ENCODE measurements around the gene OLFM1.

Gene OLFM1

GRCh38 chr9:135105211-135105745, 17.8 kb downstream of the OLFM1 start:
- Histone ChIP-seq H3K18ac (ENCODE audit: low read depth in 1 of 2, low read length in 2 of 2) (no peak overlapping the region), H3K27me3 (ENCODE audit: control insufficient read depth in 1 of 2, insufficient read depth in 1 of 2, low read length in 2 of 2) (peaks cover 0 to 11% of the 10 kb centered on the region in 2 experiments), H3K4me1 (ENCODE audit: control insufficient read depth, insufficient read depth, low read depth, low read length) (no peaks in the 10 kb centered on the region), H2BK5ac (ENCODE audit: low read depth, low read length, poor library complexity, severe bottlenecking) (no peak overlapping the region), H3K9me3 (ENCODE audit: control insufficient read depth, low read length) (no peaks in the 10 kb centered on the region), H3K27ac (ENCODE audit: low read length, poor library complexity, severe bottlenecking) (no peak overlapping the region), H4K8ac (ENCODE audit: low read length) (no peak overlapping the region), H2AK5ac (ENCODE audit: low read length, severe bottlenecking) (no peak overlapping the region), H3K4ac (ENCODE audit: low read depth in 1 of 2, low read length in 2 of 2) (no peak overlapping the region), H2AFZ (ENCODE audit: low read depth, low read length) (no peak overlapping the region), H2BK15ac (ENCODE audit: low read depth, poor library complexity, severe bottlenecking) (no peak overlapping the region), H3K23ac (ENCODE audit: low read length in 2 of 2) (no peak overlapping the region), H2BK120ac (ENCODE audit: low read depth, low read length) (no peak overlapping the region), H3K79me1 (replicated peaks; ENCODE audit: low read length, poor library complexity, severe bottlenecking) (no peaks in the 10 kb centered on the region), H3K9ac (ENCODE audit: low read length) (no peak overlapping the region), H3K14ac (ENCODE audit: low read length in 2 of 2) (no peak overlapping the region), H3K4me3 (ENCODE audit: insufficient read depth in 1 of 2, low read depth in 1 of 2, low read length in 2 of 2) (no peak overlapping the region), H2BK12ac (ENCODE audit: low read length in 2 of 2) (no peak overlapping the region), H4K91ac (ENCODE audit: low read length) (no peak overlapping the region), H3K4me2 (ENCODE audit: low read length, poor library complexity, severe bottlenecking) (no peak overlapping the region), H3K36me3 (ENCODE audit: control insufficient read depth in 1 of 2, insufficient read depth in 2 of 2, low read depth in 1 of 2, low read length in 2 of 2) (no peaks in the 10 kb centered on the region)
- no peak for DNase-seq
- 90% methylated on average over 30 of the region's 31 CpGs for WGBS

- Histone ChIP-seq H3K9ac (ENCODE audit: low read length) (no peak overlapping the region), H4K91ac (ENCODE audit: low read length) (no peak overlapping the region), H3K27ac (ENCODE audit: low read length, poor library complexity, severe bottlenecking) (no peak overlapping the region), H2AK5ac (ENCODE audit: low read length, severe bottlenecking) (no peak overlapping the region), H3K4me1 (ENCODE audit: control insufficient read depth, insufficient read depth, low read depth, low read length) (no peaks in the 10 kb centered on the region), H2BK120ac (ENCODE audit: low read depth, low read length) (no peak overlapping the region), H4K8ac (ENCODE audit: low read length) (no peak overlapping the region), H2AFZ (ENCODE audit: low read depth, low read length) (no peak overlapping the region), H2BK15ac (ENCODE audit: low read depth, poor library complexity, severe bottlenecking) (no peak overlapping the region), H3K4me3 (ENCODE audit: insufficient read depth in 1 of 2, low read depth in 1 of 2, low read length in 2 of 2) (no peak overlapping the region), H3K23ac (ENCODE audit: low read length in 2 of 2) (no peak overlapping the region), H3K36me3 (ENCODE audit: control insufficient read depth in 1 of 2, insufficient read depth in 2 of 2, low read depth in 1 of 2, low read length in 2 of 2) (no peaks in the 10 kb centered on the region), H3K27me3 (ENCODE audit: control insufficient read depth in 1 of 2, insufficient read depth in 1 of 2, low read length in 2 of 2) (peaks cover 0 to 11% of the 10 kb centered on the region in 2 experiments), H3K18ac (ENCODE audit: low read depth in 1 of 2, low read length in 2 of 2) (no peak overlapping the region), H3K4ac (ENCODE audit: low read depth in 1 of 2, low read length in 2 of 2) (no peak overlapping the region), H2BK12ac (ENCODE audit: low read length in 2 of 2) (no peak overlapping the region), H3K4me2 (ENCODE audit: low read length, poor library complexity, severe bottlenecking) (no peak overlapping the region), H2BK5ac (ENCODE audit: low read depth, low read length, poor library complexity, severe bottlenecking) (no peak overlapping the region), H3K14ac (ENCODE audit: low read length in 2 of 2) (no peak overlapping the region), H3K9me3 (ENCODE audit: control insufficient read depth, low read length) (no peaks in the 10 kb centered on the region), H3K79me1 (replicated peaks; ENCODE audit: low read length, poor library complexity, severe bottlenecking) (no peaks in the 10 kb centered on the region)
- 83% methylated on average over 19 of the region's 21 CpGs for WGBS
- no peak for DNase-seq
Observed at GRCh38 chr9:135105938-135106491, 18.5 kb downstream of the OLFM1 start.

- 86% methylated on average over 29 of the region's 29 CpGs for WGBS
- Histone ChIP-seq H3K36me3 (ENCODE audit: control insufficient read depth in 1 of 2, insufficient read depth in 2 of 2, low read depth in 1 of 2, low read length in 2 of 2) (no peaks in the 10 kb centered on the region), H4K91ac (ENCODE audit: low read length) (no peak overlapping the region), H4K8ac (ENCODE audit: low read length) (no peak overlapping the region), H3K9me3 (ENCODE audit: control insufficient read depth, low read length) (no peaks in the 10 kb centered on the region), H3K27ac (ENCODE audit: low read length, poor library complexity, severe bottlenecking) (no peak overlapping the region), H3K4ac (ENCODE audit: low read depth in 1 of 2, low read length in 2 of 2) (no peak overlapping the region), H2BK5ac (ENCODE audit: low read depth, low read length, poor library complexity, severe bottlenecking) (no peak overlapping the region), H3K9ac (ENCODE audit: low read length) (no peak overlapping the region), H3K27me3 (ENCODE audit: control insufficient read depth in 1 of 2, insufficient read depth in 1 of 2, low read length in 2 of 2) (peaks cover 0 to 11% of the 10 kb centered on the region in 2 experiments), H2AFZ (ENCODE audit: low read depth, low read length) (no peak overlapping the region), H3K4me3 (ENCODE audit: insufficient read depth in 1 of 2, low read depth in 1 of 2, low read length in 2 of 2) (no peak overlapping the region), H3K79me1 (replicated peaks; ENCODE audit: low read length, poor library complexity, severe bottlenecking) (no peaks in the 10 kb centered on the region), H2BK12ac (ENCODE audit: low read length in 2 of 2) (no peak overlapping the region), H3K4me2 (ENCODE audit: low read length, poor library complexity, severe bottlenecking) (no peak overlapping the region), H2BK15ac (ENCODE audit: low read depth, poor library complexity, severe bottlenecking) (no peak overlapping the region), H2AK5ac (ENCODE audit: low read length, severe bottlenecking) (no peak overlapping the region), H3K4me1 (ENCODE audit: control insufficient read depth, insufficient read depth, low read depth, low read length) (no peaks in the 10 kb centered on the region), H2BK120ac (ENCODE audit: low read depth, low read length) (no peak overlapping the region), H3K14ac (ENCODE audit: low read length in 2 of 2) (no peak overlapping the region), H3K23ac (ENCODE audit: low read length in 2 of 2) (no peak overlapping the region), H3K18ac (ENCODE audit: low read depth in 1 of 2, low read length in 2 of 2) (no peak overlapping the region)
- no peak for DNase-seq
Observed at GRCh38 chr9:135106551-135107270, 19.2 kb downstream of the OLFM1 start.

- Histone ChIP-seq H3K9ac (ENCODE audit: low read length) (no peak overlapping the region), H4K8ac (ENCODE audit: low read length) (no peak overlapping the region), H3K23ac (ENCODE audit: low read length in 2 of 2) (no peak overlapping the region), H3K27me3 (ENCODE audit: control insufficient read depth in 1 of 2, insufficient read depth in 1 of 2, low read length in 2 of 2) (peaks cover 0 to 11% of the 10 kb centered on the region in 2 experiments), H2BK120ac (ENCODE audit: low read depth, low read length) (no peak overlapping the region), H2BK5ac (ENCODE audit: low read depth, low read length, poor library complexity, severe bottlenecking) (no peak overlapping the region), H3K79me1 (replicated peaks; ENCODE audit: low read length, poor library complexity, severe bottlenecking) (no peaks in the 10 kb centered on the region), H2BK12ac (ENCODE audit: low read length in 2 of 2) (no peak overlapping the region), H2AK5ac (ENCODE audit: low read length, severe bottlenecking) (no peak overlapping the region), H3K4me1 (ENCODE audit: control insufficient read depth, insufficient read depth, low read depth, low read length) (no peaks in the 10 kb centered on the region), H3K18ac (ENCODE audit: low read depth in 1 of 2, low read length in 2 of 2) (no peak overlapping the region), H2AFZ (ENCODE audit: low read depth, low read length) (no peak overlapping the region), H3K14ac (ENCODE audit: low read length in 2 of 2) (no peak overlapping the region), H3K27ac (ENCODE audit: low read length, poor library complexity, severe bottlenecking) (no peak overlapping the region), H2BK15ac (ENCODE audit: low read depth, poor library complexity, severe bottlenecking) (no peak overlapping the region), H3K9me3 (ENCODE audit: control insufficient read depth, low read length) (no peaks in the 10 kb centered on the region), H3K36me3 (ENCODE audit: control insufficient read depth in 1 of 2, insufficient read depth in 2 of 2, low read depth in 1 of 2, low read length in 2 of 2) (no peaks in the 10 kb centered on the region), H3K4ac (ENCODE audit: low read depth in 1 of 2, low read length in 2 of 2) (no peak overlapping the region), H4K91ac (ENCODE audit: low read length) (no peak overlapping the region), H3K4me2 (ENCODE audit: low read length, poor library complexity, severe bottlenecking) (no peak overlapping the region), H3K4me3 (ENCODE audit: insufficient read depth in 1 of 2, low read depth in 1 of 2, low read length in 2 of 2) (no peak overlapping the region)
- DNase-seq = no peak
- WGBS = 31% methylated on average over 7 of the region's 10 CpGs
Observed at GRCh38 chr9:135107581-135108235, 20.2 kb downstream of the OLFM1 start.

Data from mesenchymal stem cell (in vitro differentiated cells and primary cell).